GM10847 (cell line): ENCODE measurements around the gene BIK.

Source experiments
- POLR2A ChIP-seq: IDR thresholded peaks from 2 replicates; pipeline ENCODE4 v1.6.1; 2011; ENCODE audit not compliant: insufficient read length; ENCODE audit errors: extremely low read depth

Gene BIK

GRCh38 chr22:43174941-43175531, 64.5 kb downstream of the BIK start:
- no peak for TF ChIP-seq POLR2A

DNA sequence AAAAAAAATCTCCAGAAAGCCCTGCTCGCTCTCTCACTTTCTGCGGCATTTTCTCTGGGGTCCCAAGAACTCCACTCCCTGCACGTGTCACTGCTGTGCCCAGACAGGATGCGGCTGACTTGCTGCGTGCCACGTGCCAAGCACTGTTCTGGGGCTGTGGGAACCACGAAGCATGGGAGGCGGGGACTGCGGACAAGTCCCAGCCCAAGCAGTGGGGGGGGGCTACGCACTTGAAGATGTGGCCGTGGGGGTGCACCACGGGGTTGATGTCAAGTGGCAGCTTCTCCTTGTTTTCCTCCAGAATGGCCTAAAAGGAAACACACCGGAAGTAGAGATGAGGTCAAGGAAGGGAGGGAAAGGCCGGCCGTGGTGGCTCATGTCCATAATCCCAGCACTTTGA, 65.5 kb downstream of the BIK start:
- no peak for TF ChIP-seq POLR2A

GRCh38 chr22:43177479-43177878, 66.9 kb downstream of the BIK start:
- no peak for TF ChIP-seq POLR2A
